Measurements from ENCODE around the gene DUXB. TPM values are rescaled to one million over a fixed set of nuclear protein-coding genes. Genes with fewer than 3 reads are reported as not detected.
A peak's percentile ranks its signal among the peaks of the same experiment; 100 is the strongest.

Gene DUXB
- total and polyA plus RNA-seq, 2 of the 13 experiments (the other 11 are each of a cell fraction or from before 2014, with no cell fraction given), result not detected

- Histone ChIP-seq H3K4me1 (ENCODE audit: insufficient read depth, low read length) (peaks cover 62% of the 10 kb centered on the region), H3K27me3 (ENCODE audit: control insufficient read depth in 1 of 2, insufficient read depth in 2 of 2, low read length in 2 of 2) (no peaks in the 10 kb centered on the region; a peak in 1 of 5 replicates), H3K79me2 (ENCODE audit: insufficient read depth, low read length) (peaks cover 94% of the 10 kb centered on the region), H2AFZ (ENCODE audit: low read length) (peak overlapping the region; percentile 39), H3K27ac (ENCODE audit: extremely low read length, insufficient read depth, low read length) (peak overlapping the region; percentile 93), H3K4me2 (ENCODE audit: low read depth, low read length) (peak overlapping the region; percentile 87), H3K9ac (ENCODE audit: insufficient read depth, low read depth, low read length) (peak overlapping the region; percentile 94), H4K20me1 (ENCODE audit: insufficient read depth, low read length) (peaks cover 54% of the 10 kb centered on the region), H3K36me3 (replicated peaks in 1 of 2; ENCODE audit: control insufficient read depth in 1 of 2, insufficient read depth in 2 of 2, low read length in 2 of 2) (peaks cover 4 to 19% of the 10 kb centered on the region in 2 experiments), H3K9me3 (ENCODE audit: low read length) (no peaks in the 10 kb centered on the region), H3K4me3 (replicated peaks in 1 of 3; ENCODE audit: insufficient read depth in 1 of 3, low read depth in 2 of 3, low read length in 3 of 3) (peak overlapping the region; percentile 82 to 96 (median 93))
- in situ Hi-C loops (cut with HindIII; ENCODE audit: extremely low pct_ligation_motif_present, low pct_unique_long_range_greater_than_20kb) (loop anchor here (5.0 kb wide), 1 partner anchor 114 kb away; no protein-coding TSS in a partner anchor), intact Hi-C loops (cut with micrococcal nuclease; ENCODE audit: unreplicated experiment) (loop anchor here (1.0 to 5.0 kb wide), 3 partner anchors 81 to 178 kb away; partner anchors contain the start of gene GABARAPL2)
- POLR2A ChIA-PET, result interaction anchor here (0.9 to 2.9 kb wide), 15 partner anchors 7 to 215 kb away, joined by 3 to 28 read pairs (median 5); partner anchors contain the start of genes ADAT1, CFDP1, GABARAPL2 and TMEM231
- 2% methylated on average over 45 of the region's 62 CpGs for WGBS (ENCODE audit: low lambda C conversion rate)
- CTCF ChIA-PET (ENCODE audit: low intra/inter-chr PET ratio, low total read pairs), result interaction anchor here (0.7 kb wide), 1 partner anchor 176 kb away, joined by 3 read pairs; no protein-coding TSS in a partner anchor
- ATAC-seq (peak; percentile 62), DNase-seq (ENCODE audit: low spot score) (peak; percentile 63), FAIRE-seq (peak; percentile 26)
- BruUV-seq (replicated peaks), result no TSS peak
- no peak for TF ChIP-seq RCOR2 (CRISPR knock-in tag; IDR thresholded peaks at IDR 0.05)
- TF ChIP-seq, protein P1, sequence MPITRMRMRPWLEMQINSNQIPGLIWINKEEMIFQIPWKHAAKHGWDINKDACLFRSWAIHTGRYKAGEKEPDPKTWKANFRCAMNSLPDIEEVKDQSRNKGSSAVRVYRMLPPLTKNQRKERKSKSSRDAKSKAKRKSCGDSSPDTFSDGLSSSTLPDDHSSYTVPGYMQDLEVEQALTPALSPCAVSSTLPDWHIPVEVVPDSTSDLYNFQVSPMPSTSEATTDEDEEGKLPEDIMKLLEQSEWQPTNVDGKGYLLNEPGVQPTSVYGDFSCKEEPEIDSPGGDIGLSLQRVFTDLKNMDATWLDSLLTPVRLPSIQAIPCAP (CRISPR knock-in tag; IDR thresholded peaks at IDR 0.05; ENCODE audit: low read depth), result no peak
- TF ChIP-seq ZNF761 (CRISPR knock-in tag; conservative IDR thresholded peaks at IDR 0.05), result no peak
- TF ChIP-seq PAWR (CRISPR knock-in tag; IDR thresholded peaks at IDR 0.05; ENCODE audit: borderline replicate concordance), result no peak; the same call in 1 of the 2 replicates
- TF ChIP-seq, protein P2, sequence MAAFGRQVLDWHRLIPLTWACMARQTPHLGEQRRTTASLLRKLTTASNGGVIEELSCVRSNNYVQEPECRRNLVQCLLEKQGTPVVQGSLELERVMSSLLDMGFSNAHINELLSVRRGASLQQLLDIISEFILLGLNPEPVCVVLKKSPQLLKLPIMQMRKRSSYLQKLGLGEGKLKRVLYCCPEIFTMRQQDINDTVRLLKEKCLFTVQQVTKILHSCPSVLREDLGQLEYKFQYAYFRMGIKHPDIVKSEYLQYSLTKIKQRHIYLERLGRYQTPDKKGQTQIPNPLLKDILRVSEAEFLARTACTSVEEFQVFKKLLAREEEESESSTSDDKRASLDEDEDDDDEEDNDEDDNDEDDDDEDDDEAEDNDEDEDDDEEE (CRISPR knock-in tag; IDR thresholded peaks at IDR 0.05), result 0 out of 2 replicates have a peak, but pooled peaks have one; percentile 12
- peak; percentile 32; the same call in 1 of the 2 replicates for TF ChIP-seq KDM2A (CRISPR knock-in tag; IDR thresholded peaks at IDR 0.05; ENCODE audit: borderline replicate concordance, low read depth)
- peak; percentile 43; the same call in 1 of the 2 replicates for TF ChIP-seq ZNF142 (CRISPR knock-in tag; IDR thresholded peaks at IDR 0.05)
- TF ChIP-seq MAZ (IDR thresholded peaks at IDR 0.05; ENCODE audit: borderline replicate concordance, low read depth, low read length), result peak; percentile 25; the same call in 1 of the 2 replicates
- 0 out of 2 replicates have a peak, but pooled peaks have one; percentile 14 for TF ChIP-seq MAZ (CRISPR knock-in tag; IDR thresholded peaks at IDR 0.05; ENCODE audit: low read depth)
- TF ChIP-seq CCAR2 (optimal IDR thresholded peaks at IDR 0.05; ENCODE audit: low read depth, low read length), result no peak
- TF ChIP-seq ZNF557 (CRISPR knock-in tag; IDR thresholded peaks at IDR 0.05), result 0 out of 2 replicates have a peak, but pooled peaks have one; percentile 16
- TF ChIP-seq CBX5 (CRISPR knock-in tag; IDR thresholded peaks at IDR 0.05; ENCODE audit: borderline replicate concordance), result 0 out of 2 replicates have a peak, but pooled peaks have one; percentile 17
Observed at GRCh38 chr16:75648265-75649076, 52.8 kb downstream of the DUXB start.
